ENCODE data around the gene KIF13A. TPM values are rescaled to one million over a fixed set of nuclear protein-coding genes. Genes with fewer than 3 reads are reported as not detected.

The KIF13A gene
- total RNA-seq, 3 donors from 2014 or later (not counting 1 experiment from before 2014, with no cell fraction given): 15.0 to 26.4 (median 19.5) TPM

GRCh38 chr6:17803409-17803808, 184.0 kb downstream of the KIF13A start:
- peaks cover 2% of the 10 kb centered on the region for H3K36me3 ChIP-seq (ENCODE audit: control insufficient read depth, insufficient read depth, low read length)
- no peak for DNase-seq
- intact Hi-C loops (cut with micrococcal nuclease): loop anchor here (5.0 kb wide), 2 partner anchors 101 to 646 kb away; no protein-coding TSS in a partner anchor
- no peak for TF ChIP-seq CTCF (IDR thresholded peaks at IDR 0.05)
- no peaks in the 10 kb centered on the region for H3K9me3 ChIP-seq (ENCODE audit: control insufficient read depth, insufficient read depth, low read length)
- H3K36me3 Mint-ChIP-seq: peaks cover 7% of the 10 kb centered on the region
- peaks cover 4 to 6% of the 10 kb centered on the region in 2 donors for H3K4me1 Mint-ChIP-seq
- H3K27me3 ChIP-seq (ENCODE audit: control insufficient read depth, insufficient read depth, low read length): no peaks in the 10 kb centered on the region
- H3K27ac Mint-ChIP-seq: no peak overlapping the region
- ATAC-seq: no peak
- no peak overlapping the region for H3K27ac ChIP-seq (ENCODE audit: low read length)
- H3K27me3 Mint-ChIP-seq (ENCODE audit: low read depth in 2 of 2): no peaks in the 10 kb centered on the region
- no peaks in the 10 kb centered on the region for H3K4me1 ChIP-seq (ENCODE audit: control insufficient read depth, insufficient read depth, low read length)
- WGBS (ENCODE audit: insufficient coverage): 98% methylated on average over 4 of the region's 5 CpGs
- H3K4me3 ChIP-seq (ENCODE audit: low read length): no peak overlapping the region
- no peak overlapping the region for H3K4me3 Mint-ChIP-seq
- H3K9me3 Mint-ChIP-seq: peaks cover 0 to 3% of the 10 kb centered on the region in 2 donors

GRCh38 chr6:17798477-17799154, 188.8 kb downstream of the KIF13A start:
- Mint-ChIP-seq H3K27me3 (ENCODE audit: low read depth in 2 of 2) (no peaks in the 10 kb centered on the region), H3K36me3 (no peaks in the 10 kb centered on the region), H3K27ac (no peak overlapping the region), H3K4me3 (no peak overlapping the region), H3K4me1 (no peaks in the 10 kb centered on the region), H3K9me3 (no peaks in the 10 kb centered on the region)
- H3K27me3 ChIP-seq (ENCODE audit: control insufficient read depth, insufficient read depth, low read length): no peaks in the 10 kb centered on the region
- H3K4me3 ChIP-seq (ENCODE audit: low read length): no peak overlapping the region
- H3K27ac ChIP-seq (ENCODE audit: low read length): no peak overlapping the region
- no peak for TF ChIP-seq CTCF (IDR thresholded peaks at IDR 0.05)
- ATAC-seq (no peak), DNase-seq (no peak)
- intact Hi-C loops (cut with micrococcal nuclease): no loop called here
- no peaks in the 10 kb centered on the region for H3K4me1 ChIP-seq (ENCODE audit: control insufficient read depth, insufficient read depth, low read length)
- H3K36me3 ChIP-seq (ENCODE audit: control insufficient read depth, insufficient read depth, low read length): peaks cover 2% of the 10 kb centered on the region
- no peaks in the 10 kb centered on the region for H3K9me3 ChIP-seq (ENCODE audit: control insufficient read depth, insufficient read depth, low read length)
- 43% methylated on average over 1 of the region's 2 CpGs for WGBS (ENCODE audit: insufficient coverage)

- Mint-ChIP-seq H3K27ac (no peak overlapping the region), H3K4me3 (no peak overlapping the region), H3K36me3 (no peaks in the 10 kb centered on the region), H3K27me3 (ENCODE audit: low read depth in 2 of 2) (no peaks in the 10 kb centered on the region), H3K4me1 (no peaks in the 10 kb centered on the region), H3K9me3 (no peaks in the 10 kb centered on the region)
- intact Hi-C loops (cut with micrococcal nuclease): no loop called here
- H3K9me3 ChIP-seq (ENCODE audit: control insufficient read depth, insufficient read depth, low read length): no peaks in the 10 kb centered on the region
- H3K36me3 ChIP-seq (ENCODE audit: control insufficient read depth, insufficient read depth, low read length): no peaks in the 10 kb centered on the region
- H3K4me1 ChIP-seq (ENCODE audit: control insufficient read depth, insufficient read depth, low read length): no peaks in the 10 kb centered on the region
- ATAC-seq: no peak
- no peaks in the 10 kb centered on the region for H3K27me3 ChIP-seq (ENCODE audit: control insufficient read depth, insufficient read depth, low read length)
- H3K27ac ChIP-seq (ENCODE audit: low read length): no peak overlapping the region
- H3K4me3 ChIP-seq (ENCODE audit: low read length): no peak overlapping the region
- TF ChIP-seq CTCF (IDR thresholded peaks at IDR 0.05): no peak
- DNase-seq: no peak
These were observed 196.9 kb downstream of the KIF13A start for GRCh38 chr6:17790489-17790888.

All from natural killer cell (primary cell).